GM13976 (cell line): Measurements from ENCODE around the gene HYLS1.

Experiments used
- DNase-seq: peaks from one replicate; pipeline ENCODE4 v3.0.0; 2012; ENCODE audit warnings: low spot score
- CTCF ChIP-seq: IDR thresholded peaks from 2 replicates; pipeline ENCODE4 v1.5.1; 2012; ENCODE audit warnings: borderline replicate concordance, mild to moderate bottlenecking; ENCODE audit not compliant: insufficient read depth; ENCODE audit errors: extremely low read depth, missing control alignments, control extremely low read depth
- in situ Hi-C: fragments of 300-500 bp; cut with MboI; formaldehyde crosslinking; loops from one replicate; pipeline ENCODE4 v1.12.0; 2022; ENCODE audit warnings: low sequenced_read_pairs, mixed read lengths, inconsistent platforms; ENCODE audit not compliant: unreplicated experiment

HYLS1 gene

GRCh38 chr11:125944350-125945010 lies 57.0 kb downstream of the HYLS1 start:
- no peak for TF ChIP-seq CTCF
- DNase-seq, result no peak
- in situ Hi-C loops, result no loop called here

- TF ChIP-seq CTCF, result no peak
- DNase-seq, result no peak
- in situ Hi-C loops, result no loop called here
These were observed 57.7 kb downstream of the HYLS1 start for GRCh38 chr11:125945011-125945796.

GRCh38 chr11:125945797-125946520 lies 58.5 kb downstream of the HYLS1 start, which contains the start of gene VSIG10L2:
Gene VSIG10L2 (plus strand): TSS chr11:125946044. CDS start chr11:125946056, 12 bp downstream.
- DNase-seq, result no peak
- TF ChIP-seq CTCF, result no peak
- in situ Hi-C loops, result no loop called here

- DNase-seq, result no peak
- TF ChIP-seq CTCF, result no peak
- in situ Hi-C loops, result no loop called here
These were observed 59.4 kb downstream of the HYLS1 start for GRCh38 chr11:125946712-125947418.

GRCh38 chr11:125947419-125948277 lies 60.2 kb downstream of the HYLS1 start:
- in situ Hi-C loops, result no loop called here
- TF ChIP-seq CTCF, result no peak
- DNase-seq, result no peak
